Epithelial cell of proximal tubule (primary cell): ENCODE results near the gene FBXO36. TPM values are rescaled to one million over a fixed set of nuclear protein-coding genes. Genes with fewer than 3 reads are reported as not detected.

ENCODE experiments used
- DNase-seq: peaks from one replicate; pipeline ENCODE4 v3.0.0-alpha.2; 2011; ENCODE audit warnings: low read depth
- H3K4me3 ChIP-seq: 2 replicates; pipeline ENCODE4 v1.5.1; 2011; ENCODE audit warnings: low read depth, mild to moderate bottlenecking, low read length
- total RNA-seq: library from RNA; depleted of rRNA; stranded (reverse); fragments of >200 nt; gene quantifications from 2 replicates; pipeline ENCODE4 v1.2.3, GENCODE V29; 2015
- TF ChIP-seq, protein P1 (sequence below): conservative IDR thresholded peaks from 2 replicates; pipeline ENCODE4 v1.5.1; 2012; ENCODE audit warnings: low read depth, mild to moderate bottlenecking, low read length

The FBXO36 gene
- total RNA-seq, 1 donor from 2014 or later: 1.8 TPM

GRCh38 chr2:229969921-229970320 lies 47.6 kb downstream of the FBXO36 start:
- no peak for DNase-seq
- TF ChIP-seq, protein P1, sequence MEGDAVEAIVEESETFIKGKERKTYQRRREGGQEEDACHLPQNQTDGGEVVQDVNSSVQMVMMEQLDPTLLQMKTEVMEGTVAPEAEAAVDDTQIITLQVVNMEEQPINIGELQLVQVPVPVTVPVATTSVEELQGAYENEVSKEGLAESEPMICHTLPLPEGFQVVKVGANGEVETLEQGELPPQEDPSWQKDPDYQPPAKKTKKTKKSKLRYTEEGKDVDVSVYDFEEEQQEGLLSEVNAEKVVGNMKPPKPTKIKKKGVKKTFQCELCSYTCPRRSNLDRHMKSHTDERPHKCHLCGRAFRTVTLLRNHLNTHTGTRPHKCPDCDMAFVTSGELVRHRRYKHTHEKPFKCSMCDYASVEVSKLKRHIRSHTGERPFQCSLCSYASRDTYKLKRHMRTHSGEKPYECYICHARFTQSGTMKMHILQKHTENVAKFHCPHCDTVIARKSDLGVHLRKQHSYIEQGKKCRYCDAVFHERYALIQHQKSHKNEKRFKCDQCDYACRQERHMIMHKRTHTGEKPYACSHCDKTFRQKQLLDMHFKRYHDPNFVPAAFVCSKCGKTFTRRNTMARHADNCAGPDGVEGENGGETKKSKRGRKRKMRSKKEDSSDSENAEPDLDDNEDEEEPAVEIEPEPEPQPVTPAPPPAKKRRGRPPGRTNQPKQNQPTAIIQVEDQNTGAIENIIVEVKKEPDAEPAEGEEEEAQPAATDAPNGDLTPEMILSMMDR: no peak
- H3K4me3 ChIP-seq: no peak overlapping the region

DNA sequence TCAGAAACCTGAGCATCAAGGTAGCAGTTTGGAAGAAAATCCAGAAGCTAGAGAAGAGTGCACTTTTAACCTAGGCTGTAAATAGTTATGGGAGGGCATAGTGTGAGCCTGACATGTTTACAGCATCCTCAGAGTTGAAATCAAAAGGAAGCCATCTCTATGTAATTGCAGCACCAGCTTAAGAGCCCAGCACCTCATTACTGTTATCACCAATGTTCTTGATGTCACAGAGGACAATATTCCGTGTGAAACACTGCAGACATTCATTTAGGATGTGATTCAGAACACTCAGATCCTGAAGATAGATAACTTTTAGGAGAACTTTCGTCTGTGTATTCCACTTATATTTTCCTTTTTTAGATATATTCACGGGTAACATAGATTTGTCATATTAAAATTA lies 48.1 kb downstream of the FBXO36 start:
- H3K4me3 ChIP-seq: no peak overlapping the region
- TF ChIP-seq, protein P1: no peak
- DNase-seq: no peak

GRCh38 chr2:229971298-229971790 lies 49.0 kb downstream of the FBXO36 start:
- TF ChIP-seq, protein P1: no peak
- no peak overlapping the region for H3K4me3 ChIP-seq
- no peak for DNase-seq

DNA sequence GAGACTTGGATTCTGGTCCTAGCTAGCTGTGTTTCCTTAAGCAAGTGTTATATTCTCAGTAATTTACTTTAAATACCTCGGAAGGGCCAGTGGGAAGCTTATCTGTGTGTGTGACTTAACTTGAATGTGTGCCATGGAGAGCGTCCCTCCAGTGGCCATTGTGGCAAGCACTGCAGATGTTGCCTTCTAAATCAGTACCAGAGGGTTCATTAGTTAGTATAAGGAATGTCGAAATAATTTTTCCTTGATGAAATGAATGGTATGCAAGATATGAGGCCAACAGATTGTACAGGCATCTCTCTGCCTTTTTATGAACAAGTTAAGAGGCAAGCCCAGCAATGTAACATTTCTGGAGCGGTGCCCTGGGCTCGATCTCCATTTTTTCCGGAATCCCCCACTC lies 52.0 kb downstream of the FBXO36 start:
- TF ChIP-seq, protein P1: peak; percentile 8
- no peak for DNase-seq
- H3K4me3 ChIP-seq: no peak overlapping the region

DNA sequence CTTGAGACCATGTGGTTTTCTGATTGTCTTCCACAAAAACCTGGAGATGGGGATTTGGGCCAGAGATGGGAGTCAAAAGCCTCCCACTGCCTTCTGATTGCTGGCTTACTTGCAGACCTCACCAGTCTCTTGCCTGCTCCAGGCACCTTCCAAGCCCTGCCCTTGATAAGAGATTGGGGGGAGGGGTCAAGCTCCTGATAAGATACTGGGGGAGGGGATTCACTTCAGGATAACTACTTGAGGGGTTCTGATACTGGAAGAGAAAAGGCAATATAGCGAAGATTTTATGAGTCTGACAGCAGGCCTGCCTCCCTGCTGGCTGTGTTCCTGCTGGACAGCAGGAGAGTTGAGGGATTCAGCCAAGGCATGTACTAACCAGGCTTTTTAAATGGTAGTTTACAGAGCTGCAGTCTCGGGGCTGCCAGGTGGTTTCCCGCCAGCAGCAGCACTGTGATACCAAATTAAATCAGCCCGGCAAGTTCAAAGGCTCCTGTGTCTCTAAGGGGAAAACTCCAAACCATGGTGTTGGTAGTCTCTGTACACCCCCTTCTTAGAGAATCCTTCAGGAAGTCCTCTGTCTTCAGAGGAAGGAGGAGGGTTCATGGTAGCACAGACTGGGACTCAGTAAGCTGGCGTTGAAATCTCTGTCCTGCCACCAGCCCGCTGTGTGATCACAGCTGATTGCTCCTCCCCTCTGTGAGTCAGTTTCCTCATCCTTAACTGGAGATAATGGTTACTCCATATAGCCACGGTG lies 58.3 kb downstream of the FBXO36 start:
- DNase-seq: no peak
- H3K4me3 ChIP-seq: no peak overlapping the region
- TF ChIP-seq, protein P1: no peak

DNA sequence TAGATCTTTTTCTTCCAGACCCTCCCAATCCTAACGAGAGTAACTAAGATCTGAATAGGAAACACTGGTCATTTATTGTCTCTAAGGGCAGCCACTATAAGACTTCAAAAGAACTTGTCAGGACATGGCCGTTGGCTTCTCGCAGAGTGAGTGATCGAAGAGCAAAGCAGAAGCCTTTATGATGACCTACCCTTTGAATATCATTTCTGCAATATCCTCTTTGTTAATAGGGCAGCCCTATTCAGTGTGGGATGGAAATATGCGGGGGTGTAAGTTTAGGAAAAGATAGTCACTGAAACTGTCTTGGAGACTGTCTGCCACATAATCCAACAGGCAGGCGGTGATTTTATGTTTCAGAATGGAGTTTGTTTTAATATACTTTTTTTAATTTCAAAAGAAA lies 70.9 kb downstream of the FBXO36 start:
- H3K4me3 ChIP-seq: no peak overlapping the region
- TF ChIP-seq, protein P1: no peak
- no peak for DNase-seq

GRCh38 chr2:229996320-229996719 lies 74.0 kb downstream of the FBXO36 start:
- H3K4me3 ChIP-seq: no peak overlapping the region
- TF ChIP-seq, protein P1: no peak
- no peak for DNase-seq
